CD14-positive monocyte (primary cell): ENCODE results near the gene MARK4. TPM values are rescaled to one million over a fixed set of nuclear protein-coding genes. Genes with fewer than 3 reads are reported as not detected.

Experiments
- DNase-seq, 3 donors: peaks; one replicate each; pipeline ENCODE4 v3.0.0-alpha.2; 2011 to 2022
- H2AFZ ChIP-seq: 2 replicates; pipeline ENCODE4 v1.6.0; 2012; ENCODE audit warnings: mild to moderate bottlenecking, low read depth, low read length, inconsistent platforms; ENCODE audit not compliant: insufficient read depth, poor library complexity, severe bottlenecking
- H3K27ac ChIP-seq, 2 donors: 1 replicate in 1 of 2; 2 replicates in 1 of 2; pipeline ENCODE4 v1.5.1; 2012 to 2013; ENCODE audit warnings: low read length in 2 of 2, control low read depth in 1 of 2, inconsistent platforms in 1 of 2, low read depth in 1 of 2, mild to moderate bottlenecking in 1 of 2
- H3K27me3 ChIP-seq, 2 donors: one replicate each; pipeline versions ENCODE4 v1.6.0 to v1.6.1; 2011 to 2013; ENCODE audit warnings: low read length in 2 of 2; ENCODE audit not compliant: control insufficient read depth in 2 of 2, insufficient read depth in 2 of 2
- H3K36me3 ChIP-seq, 2 donors: replicated peaks in 1 of 2; 1 replicate in 1 of 2; 2 replicates in 1 of 2; pipeline versions ENCODE4 v1.5.1 to v1.6.1; 2012 to 2013; ENCODE audit warnings: low read length in 2 of 2, control low read depth in 1 of 2, inconsistent platforms in 1 of 2, mild to moderate bottlenecking in 1 of 2; ENCODE audit not compliant: insufficient read depth in 2 of 2, control insufficient read depth in 1 of 2
- H3K4me1 ChIP-seq, 2 donors: 1 replicate in 1 of 2; 2 replicates in 1 of 2; pipeline versions ENCODE4 v1.5.1 to v1.6.1; 2012 to 2013; ENCODE audit warnings: low read length in 2 of 2, control low read depth in 1 of 2, inconsistent platforms in 1 of 2, mild to moderate bottlenecking in 1 of 2, moderate library complexity in 1 of 2; ENCODE audit not compliant: insufficient read depth in 2 of 2, control insufficient read depth in 1 of 2
- H3K4me2 ChIP-seq: replicated peaks from 2 replicates; pipeline ENCODE3; 2012; ENCODE audit warnings: low read length, moderate library complexity, mild to moderate bottlenecking; ENCODE audit not compliant: poor library complexity, severe bottlenecking; ENCODE audit errors: extremely low read depth
- H3K4me3 ChIP-seq, 3 experiments: fragments of 200-600 bp in 1 of 3; sonication (generic) in 1 of 3; replicated peaks in 1 of 3; 1 replicate in 2 of 3; 2 replicates in 1 of 3; pipeline ENCODE4 v1.5.1; 2011 to 2013; ENCODE audit warnings: low read length in 3 of 3, mild to moderate bottlenecking in 3 of 3, control low read depth in 2 of 3, low read depth in 2 of 3, inconsistent platforms in 1 of 3, moderate library complexity in 1 of 3
- H3K79me2 ChIP-seq: 2 replicates; pipeline ENCODE4 v1.6.0; 2012; ENCODE audit warnings: mild to moderate bottlenecking, control low read depth, inconsistent platforms, low read length, moderate library complexity; ENCODE audit not compliant: insufficient read depth
- H3K9ac ChIP-seq: 2 replicates; pipeline ENCODE4 v1.6.0; 2017; ENCODE audit warnings: low read length, mild to moderate bottlenecking; ENCODE audit not compliant: insufficient read depth, poor library complexity, severe bottlenecking
- H3K9me3 ChIP-seq, 2 donors: replicated peaks in 1 of 2; 1 replicate in 1 of 2; 2 replicates in 1 of 2; pipeline versions ENCODE4 v1.5.1 to v1.6.1; 2012 to 2013; ENCODE audit warnings: low read length in 2 of 2, control low read depth in 1 of 2; ENCODE audit not compliant: control insufficient read depth in 1 of 2, insufficient read depth in 1 of 2
- H4K20me1 ChIP-seq: 2 replicates; pipeline ENCODE4 v1.6.0; 2012; ENCODE audit warnings: mild to moderate bottlenecking, low read length, control low read depth, moderate library complexity; ENCODE audit not compliant: insufficient read depth
- H3K27ac Mint-ChIP-seq, 7 donors: one replicate each; pipeline ENCODE4 v1.8.0; 2020; ENCODE audit warnings: mild to moderate bottlenecking in 7 of 7, mixed read lengths in 7 of 7, moderate library complexity in 6 of 7, inconsistent platforms in 2 of 7
- H3K27me3 Mint-ChIP-seq, 3 donors: one replicate each; pipeline ENCODE4 v1.8.0; 2021 to 2022; ENCODE audit warnings: low read depth in 3 of 3, mild to moderate bottlenecking in 3 of 3, mixed read lengths in 3 of 3, moderate library complexity in 3 of 3, inconsistent platforms in 1 of 3
- H3K36me3 Mint-ChIP-seq, 2 donors: one replicate each; pipeline ENCODE4 v1.8.0; 2020; ENCODE audit warnings: mixed read lengths in 2 of 2, inconsistent platforms in 1 of 2, mild to moderate bottlenecking in 1 of 2
- H3K4me1 Mint-ChIP-seq: one replicate; pipeline ENCODE4 v1.8.0; 2020; ENCODE audit warnings: mild to moderate bottlenecking, mixed read lengths
- H3K4me3 Mint-ChIP-seq, 2 donors: one replicate each; pipeline ENCODE4 v1.8.0; 2020; ENCODE audit warnings: mild to moderate bottlenecking in 2 of 2, mixed read lengths in 2 of 2, moderate library complexity in 1 of 2
- H3K9me3 Mint-ChIP-seq, 7 donors: one replicate each; pipeline ENCODE4 v1.8.0; 2020 to 2022; ENCODE audit warnings: mixed read lengths in 7 of 7, mild to moderate bottlenecking in 6 of 7, moderate library complexity in 6 of 7, inconsistent platforms in 2 of 7
- WGBS: methylation state at CpG from one replicate; pipeline ENCODE4 v1.1.5; 2013; ENCODE audit warnings: missing lambda C conversion rate; ENCODE audit not compliant: insufficient coverage; 5-methylcytosine and 5-hydroxymethylcytosine counted together
- intact Hi-C, 2 donors: fragments of 100-400 bp; cut with micrococcal nuclease; formaldehyde crosslinking; loops; one replicate each; pipeline versions ENCODE4 v1.15.0 to v1.15.1; 2023
- polyA plus RNA-seq, 3 donors: library from polyadenylated mRNA; depleted of rRNA in 1 of 3; unstranded in 2 of 3; stranded (reverse) in 1 of 3; fragments of 300-500 nt in 2 of 3; fragments of >200 nt in 1 of 3; fragmentation: Illumina TruSeq in 2 of 3; gene quantifications; 1 replicate in 2 of 3; 2 replicates in 1 of 3; pipeline ENCODE4 v1.2.3, GENCODE V29; 2012 to 2021
- TF ChIP-seq, protein P1 (sequence below): fragments of 200-600 bp; IDR thresholded peaks from one replicate; pipeline ENCODE4 v1.8.0; 2022; ENCODE audit warnings: antibody characterized with exemption, mild to moderate bottlenecking

Gene MARK4
- polyA plus RNA-seq, 3 donors, result 0.59 to 18.4 (median 0.69) TPM

DNA sequence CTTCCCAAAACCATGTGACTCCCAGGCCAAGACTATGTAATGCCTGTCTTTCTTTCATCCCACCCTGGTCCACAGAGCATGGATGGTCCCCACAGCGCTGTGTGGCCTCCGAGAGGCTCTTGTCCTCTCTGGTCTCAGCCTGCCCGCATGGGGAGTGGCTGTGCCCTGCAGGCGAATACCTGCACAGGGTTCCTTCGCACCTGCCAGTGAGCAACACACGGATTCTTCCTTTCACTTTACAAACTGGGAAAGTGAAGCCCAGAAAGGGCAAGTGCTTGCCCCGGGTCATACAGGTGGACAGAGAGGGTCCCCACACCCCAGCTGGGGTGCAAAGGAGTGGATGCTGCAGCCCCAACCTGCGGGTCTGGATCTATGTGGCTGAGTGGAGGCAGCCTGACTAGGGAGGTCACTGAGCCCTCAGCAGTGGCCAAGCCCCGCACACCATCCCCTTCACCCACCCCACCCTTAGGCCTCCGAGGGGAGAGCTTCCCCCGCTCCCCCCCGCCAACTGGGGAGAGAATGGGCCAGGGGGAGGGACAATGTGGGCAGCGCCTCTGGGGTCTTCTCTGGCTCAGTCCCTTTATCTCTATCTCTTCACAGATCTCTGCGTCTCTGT, 747 bp upstream of the MARK4 start:
- Mint-ChIP-seq H3K27me3 (peaks cover 0 to 11% (median 4%) of the 10 kb centered on the region in 3 donors), H3K36me3 (peaks cover 11 to 13% of the 10 kb centered on the region in 2 donors), H3K27ac (peak overlapping the region in 6 of 7 donors; percentile 28 to 97 (median 80)), H3K4me1 (peaks cover 36% of the 10 kb centered on the region), H3K9me3 (peaks cover 0 to 2% (median 0%) of the 10 kb centered on the region in 7 donors), H3K4me3 (peak overlapping the region; percentile 86 to 97)
- peak overlapping the region; percentile 95 for H2AFZ ChIP-seq
- H3K79me2 ChIP-seq, result peaks cover 26% of the 10 kb centered on the region
- peak overlapping the region in 1 of 2 donors; percentile 73 for H3K27ac ChIP-seq
- intact Hi-C loops, result no loop called here
- peak overlapping the region; percentile 74 for H3K4me2 ChIP-seq
- no peaks in the 10 kb centered on the region for H3K36me3 ChIP-seq
- peak overlapping the region; percentile 64 for H3K9ac ChIP-seq
- no peaks in the 10 kb centered on the region for H3K9me3 ChIP-seq
- peak overlapping the region; percentile 63 to 87 (median 71) for H3K4me3 ChIP-seq
- peaks cover 30% of the 10 kb centered on the region for H4K20me1 ChIP-seq
- WGBS, result 93% methylated on average over 5 of the region's 14 CpGs
- no peak for DNase-seq
- no peaks in the 10 kb centered on the region for H3K27me3 ChIP-seq
- peaks cover 29 to 42% of the 10 kb centered on the region in 2 donors for H3K4me1 ChIP-seq
- TF ChIP-seq, protein P1, sequence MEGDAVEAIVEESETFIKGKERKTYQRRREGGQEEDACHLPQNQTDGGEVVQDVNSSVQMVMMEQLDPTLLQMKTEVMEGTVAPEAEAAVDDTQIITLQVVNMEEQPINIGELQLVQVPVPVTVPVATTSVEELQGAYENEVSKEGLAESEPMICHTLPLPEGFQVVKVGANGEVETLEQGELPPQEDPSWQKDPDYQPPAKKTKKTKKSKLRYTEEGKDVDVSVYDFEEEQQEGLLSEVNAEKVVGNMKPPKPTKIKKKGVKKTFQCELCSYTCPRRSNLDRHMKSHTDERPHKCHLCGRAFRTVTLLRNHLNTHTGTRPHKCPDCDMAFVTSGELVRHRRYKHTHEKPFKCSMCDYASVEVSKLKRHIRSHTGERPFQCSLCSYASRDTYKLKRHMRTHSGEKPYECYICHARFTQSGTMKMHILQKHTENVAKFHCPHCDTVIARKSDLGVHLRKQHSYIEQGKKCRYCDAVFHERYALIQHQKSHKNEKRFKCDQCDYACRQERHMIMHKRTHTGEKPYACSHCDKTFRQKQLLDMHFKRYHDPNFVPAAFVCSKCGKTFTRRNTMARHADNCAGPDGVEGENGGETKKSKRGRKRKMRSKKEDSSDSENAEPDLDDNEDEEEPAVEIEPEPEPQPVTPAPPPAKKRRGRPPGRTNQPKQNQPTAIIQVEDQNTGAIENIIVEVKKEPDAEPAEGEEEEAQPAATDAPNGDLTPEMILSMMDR, result no peak

DNA sequence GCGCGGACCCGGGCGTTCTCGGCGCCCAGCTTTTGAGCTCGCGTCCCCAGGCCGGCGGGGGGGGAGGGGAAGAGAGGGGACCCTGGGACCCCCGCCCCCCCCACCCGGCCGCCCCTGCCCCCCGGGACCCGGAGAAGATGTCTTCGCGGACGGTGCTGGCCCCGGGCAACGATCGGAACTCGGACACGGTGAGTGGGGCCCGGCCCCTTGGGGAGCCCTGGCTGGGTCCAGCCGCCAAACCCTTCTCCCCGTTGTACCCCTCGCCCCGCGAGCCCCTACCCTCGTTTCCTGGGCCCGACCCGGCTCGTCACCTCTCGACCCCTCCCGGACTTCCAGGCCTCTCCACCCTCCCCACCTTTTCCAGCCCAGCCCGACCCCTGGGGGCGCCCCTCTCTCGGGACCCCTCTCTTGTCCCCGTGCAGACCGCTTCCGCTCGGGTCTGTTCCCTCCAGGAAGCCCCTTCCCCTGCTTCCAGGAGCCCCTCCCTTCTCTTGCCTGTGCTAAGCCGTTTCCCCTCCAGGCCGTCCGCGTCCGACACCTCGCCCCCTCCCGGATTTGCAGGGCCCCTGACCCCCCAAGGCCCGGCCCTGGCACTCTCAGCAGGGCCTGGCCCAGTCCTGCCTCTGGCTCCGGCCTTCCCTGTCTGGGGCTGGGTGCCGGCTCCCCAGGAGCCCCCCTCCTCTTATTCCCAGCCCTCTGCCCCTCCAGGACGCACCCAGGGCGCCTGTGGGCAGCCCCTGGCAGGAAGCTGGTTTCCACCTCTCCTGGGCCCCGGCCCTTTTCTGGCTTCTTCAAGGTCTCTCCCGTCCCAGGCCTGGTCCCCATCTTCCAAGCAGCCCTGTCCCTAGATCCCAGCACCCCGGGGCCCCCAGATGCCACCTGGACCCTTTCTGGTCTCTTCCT, 632 bp downstream of the MARK4 start:
- WGBS, result under 1% methylated on average over 43 of the region's 57 CpGs
- peak overlapping the region; percentile 85 to 91 for H3K4me3 Mint-ChIP-seq
- TF ChIP-seq, protein P1, result no peak
- Histone ChIP-seq H3K4me1 (peaks cover 29 to 42% of the 10 kb centered on the region in 2 donors), H3K4me3 (peak overlapping the region; percentile 82 to 87 (median 86)), H3K4me2 (peak overlapping the region; percentile 77), H3K27ac (peak overlapping the region in 1 of 2 donors; percentile 63), H3K79me2 (peaks cover 26% of the 10 kb centered on the region), H4K20me1 (peaks cover 43% of the 10 kb centered on the region), H3K36me3 (no peaks in the 10 kb centered on the region), H2AFZ (peak overlapping the region; percentile 64), H3K9ac (peak overlapping the region; percentile 75), H3K9me3 (no peaks in the 10 kb centered on the region), H3K27me3 (no peaks in the 10 kb centered on the region)
- intact Hi-C loops, result no loop called here
- peaks cover 0 to 11% (median 6%) of the 10 kb centered on the region in 3 donors for H3K27me3 Mint-ChIP-seq
- peak overlapping the region; percentile 42 to 82 (median 66) for H3K27ac Mint-ChIP-seq
- peaks cover 36% of the 10 kb centered on the region for H3K4me1 Mint-ChIP-seq
- peaks cover 11 to 13% of the 10 kb centered on the region in 2 donors for H3K36me3 Mint-ChIP-seq
- DNase-seq, result no peak
- H3K9me3 Mint-ChIP-seq, result peaks cover 0 to 2% (median 0%) of the 10 kb centered on the region in 7 donors
